GM18867 (cell line): Measurements from ENCODE around the gene OGT.
"Not testable (repeated sequence)": the region's sequence is repeated elsewhere in the genome, so short reads cannot be mapped to it uniquely, and the experiment has no call there.

Source experiments
- ATAC-seq: cut with Tn5 transposase; IDR thresholded peaks from one replicate; pipeline ENCODE4 v1.9.1; 2021; ENCODE audit warnings: mild to moderate bottlenecking, moderate library complexity; ENCODE audit not compliant: unreplicated experiment

Gene OGT

DNA sequence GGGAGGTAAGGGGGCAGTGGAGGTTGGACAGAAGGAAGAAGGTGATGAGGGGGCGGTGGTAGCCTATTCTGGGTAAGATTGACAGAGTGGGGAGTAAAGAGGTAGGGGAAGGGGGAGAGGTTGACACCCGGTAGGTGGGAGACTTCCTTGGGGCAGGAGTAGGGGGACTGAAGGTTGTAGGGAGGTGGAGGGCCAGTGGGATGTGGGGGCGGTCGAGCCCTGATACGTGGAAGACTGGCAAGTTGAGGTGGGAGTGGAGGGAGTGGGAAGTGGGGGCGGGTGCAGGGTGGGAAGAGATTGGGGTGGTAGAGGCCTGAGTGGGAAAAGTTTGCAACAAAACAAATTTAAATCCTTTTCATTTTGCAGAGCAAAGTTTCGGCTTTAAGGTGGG, 47.1 kb downstream of the OGT start:
- no peak for ATAC-seq

DNA sequence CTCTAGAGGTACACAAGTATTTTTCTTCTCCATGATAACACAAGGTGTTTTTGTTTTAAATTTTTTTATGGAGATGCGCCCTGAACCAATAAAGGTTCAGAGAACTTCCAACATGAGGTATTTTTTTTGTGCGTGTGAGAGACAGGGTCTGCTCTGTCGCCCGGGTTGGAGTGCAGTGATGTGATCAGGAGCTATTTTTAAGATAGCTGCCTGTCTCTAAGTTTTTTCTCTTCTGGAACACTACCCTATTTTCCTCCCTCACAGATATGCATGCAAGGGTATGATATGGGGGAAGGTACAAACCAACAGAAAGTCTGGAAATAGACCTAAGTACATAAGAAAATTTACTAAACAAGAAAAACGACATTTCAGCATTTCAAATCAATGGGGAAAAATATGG, 48.3 kb downstream of the OGT start:
- no peak for ATAC-seq

DNA sequence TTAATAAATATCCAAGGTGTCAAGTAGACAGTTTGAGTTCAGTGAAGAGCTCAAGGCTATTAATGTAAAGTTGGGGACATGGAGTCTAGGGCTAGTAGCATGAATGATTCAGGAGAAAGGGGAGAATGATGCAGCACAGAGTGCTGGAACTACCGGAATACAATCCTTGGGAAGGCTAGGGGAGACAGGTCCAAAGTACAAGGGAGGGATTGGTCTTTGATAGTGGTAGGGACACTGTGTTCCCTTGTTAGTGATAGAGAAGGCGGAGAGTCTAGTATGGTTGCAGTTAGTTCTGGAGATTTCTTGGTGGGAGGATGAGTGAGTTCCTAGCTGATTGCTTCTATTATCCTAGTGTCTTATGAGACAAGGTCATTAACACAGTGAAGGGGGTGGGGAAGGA, 54.0 kb downstream of the OGT start:
- ATAC-seq = no peak

DNA sequence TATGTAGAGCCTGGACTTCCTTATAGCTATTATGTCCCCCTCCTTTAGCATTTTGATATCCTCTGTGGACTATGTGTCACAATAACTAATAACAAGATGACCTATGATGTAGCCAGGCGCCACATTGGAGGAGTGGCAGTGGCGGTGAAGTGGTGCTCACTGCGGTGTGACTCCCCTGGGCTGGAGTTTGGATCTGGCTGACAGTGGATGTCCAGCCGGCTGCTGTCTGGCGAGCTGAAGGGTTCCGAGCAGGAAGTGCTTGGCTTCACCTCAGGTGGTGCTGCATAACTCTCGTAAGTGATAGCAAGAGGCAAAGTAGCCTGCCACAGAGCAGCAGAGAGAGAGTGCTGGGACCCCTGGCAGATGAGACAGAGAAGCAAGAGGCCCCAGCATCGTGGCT, 60.3 kb downstream of the OGT start:
- not testable (repeated sequence) for ATAC-seq

DNA sequence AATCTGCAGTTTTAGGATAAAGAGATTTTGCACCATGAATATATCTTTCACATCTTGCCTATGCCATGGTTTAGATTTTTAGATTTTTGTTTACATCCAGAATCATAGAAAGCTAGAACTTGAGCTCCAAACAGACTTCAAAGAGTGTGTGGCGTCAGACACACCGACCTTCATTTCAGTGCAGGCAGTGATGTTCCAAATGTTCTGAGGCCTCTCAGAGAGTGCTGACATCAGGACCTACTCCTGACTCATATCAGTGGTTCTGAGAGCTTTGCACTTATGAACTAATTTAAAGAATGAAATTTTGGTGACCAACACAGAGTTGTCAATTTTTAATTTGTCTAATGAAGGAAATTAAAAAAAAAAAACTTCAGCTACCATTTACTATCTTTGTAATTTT, 67.1 kb downstream of the OGT start:
- ATAC-seq = no peak

DNA sequence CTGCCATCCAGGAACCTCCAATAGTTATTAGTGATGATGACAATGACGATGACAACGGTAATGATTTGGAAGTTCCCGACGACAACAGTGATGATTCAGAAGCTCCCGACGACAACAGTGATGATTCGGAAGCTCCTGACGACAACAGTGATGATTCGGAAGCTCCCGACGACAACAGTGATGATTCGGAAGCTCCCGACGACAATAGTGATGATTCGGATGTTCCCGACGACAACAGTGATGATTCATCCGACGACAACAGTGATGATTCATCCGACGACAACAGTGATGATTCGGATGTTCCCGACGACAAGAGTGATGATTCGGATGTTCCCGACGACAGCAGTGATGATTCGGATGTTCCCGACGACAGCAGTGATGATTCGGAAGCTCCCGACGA, 70.7 kb downstream of the OGT start:
- ATAC-seq = no peak

DNA sequence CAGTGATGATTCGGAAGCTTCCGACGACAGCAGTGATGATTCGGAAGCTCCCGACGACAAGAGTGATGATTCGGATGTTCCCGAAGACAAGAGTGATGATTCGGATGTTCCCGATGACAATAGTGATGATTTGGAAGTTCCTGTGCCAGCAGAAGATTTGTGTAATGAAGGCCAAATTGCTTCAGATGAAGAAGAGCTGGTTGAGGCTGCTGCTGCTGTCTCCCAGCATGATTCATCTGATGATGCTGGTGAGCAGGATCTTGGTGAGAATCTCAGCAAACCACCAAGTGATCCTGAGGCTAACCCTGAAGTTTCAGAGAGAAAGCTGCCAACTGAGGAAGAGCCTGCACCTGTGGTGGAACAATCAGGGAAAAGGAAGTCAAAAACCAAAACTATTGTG, 71.2 kb downstream of the OGT start:
- no peak for ATAC-seq

DNA sequence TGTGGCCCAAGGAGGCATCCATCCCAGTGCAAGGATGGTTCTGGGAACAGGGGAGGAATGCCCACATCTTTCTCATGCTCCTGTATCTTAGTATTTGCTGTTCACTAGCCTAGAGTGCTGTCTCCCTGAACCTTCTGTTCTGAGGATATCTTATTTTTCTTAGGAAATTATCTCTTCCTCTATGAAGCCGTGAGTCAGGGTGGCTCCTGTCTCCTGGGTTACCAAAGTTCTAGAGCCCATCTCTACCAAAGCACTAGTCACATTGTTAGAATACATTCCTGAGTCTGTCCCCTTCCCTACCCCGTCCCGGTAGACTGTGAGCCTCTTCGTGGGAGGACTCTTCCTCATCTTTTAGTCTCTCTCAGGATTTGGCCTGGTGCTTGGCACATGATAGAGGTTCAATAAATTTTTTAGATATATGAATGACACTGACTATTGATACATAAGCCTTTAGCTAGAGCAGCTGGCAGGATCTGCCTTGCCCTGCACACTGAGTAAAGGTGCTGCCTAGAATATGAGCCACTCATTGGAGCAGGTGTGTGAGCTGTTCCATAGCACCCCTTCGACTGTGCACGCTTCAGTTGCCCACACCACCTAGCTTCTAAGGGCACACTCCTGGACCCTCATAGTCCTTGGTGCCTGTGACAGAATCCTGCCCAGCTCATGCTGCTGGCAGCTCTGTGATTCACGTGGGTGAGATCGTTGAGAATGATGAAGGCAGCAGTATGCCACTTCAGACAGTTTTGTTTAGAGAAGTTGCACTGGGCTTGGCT, 72.1 kb downstream of the OGT start:
- ATAC-seq = no peak

DNA sequence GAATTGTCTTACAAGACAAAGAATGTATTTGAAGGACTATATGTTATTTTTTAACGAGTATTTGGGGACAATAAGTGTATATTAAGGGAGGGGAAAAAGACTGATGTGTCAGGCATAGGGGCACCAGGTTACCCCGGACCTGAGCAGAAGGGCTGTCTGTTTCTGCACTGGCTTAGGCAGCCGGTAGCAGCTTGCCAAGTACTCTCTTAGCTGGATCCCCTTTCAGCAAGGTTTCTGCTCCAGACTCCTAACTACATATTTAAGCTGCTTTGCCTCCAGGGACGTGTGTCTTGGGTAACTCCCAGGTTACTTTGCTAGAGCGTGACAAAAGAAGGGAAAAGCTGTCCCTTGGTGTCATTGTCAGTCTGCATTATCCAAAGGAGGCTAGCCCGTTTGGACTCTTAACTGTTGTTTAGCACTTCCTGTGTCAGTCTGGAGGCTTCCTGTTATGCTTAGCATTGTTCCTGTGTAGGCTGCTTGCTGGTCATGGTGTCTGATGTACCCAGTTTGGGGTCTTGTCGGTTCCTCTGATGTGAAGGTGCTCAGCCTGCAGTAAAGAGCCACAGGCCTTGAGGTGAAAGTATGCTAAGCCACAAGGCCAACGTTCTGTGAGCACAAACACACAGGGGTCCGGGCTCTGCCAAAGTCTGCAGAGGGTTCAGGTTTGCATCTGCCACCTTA, 73.8 kb downstream of the OGT start:
- ATAC-seq = no peak

DNA sequence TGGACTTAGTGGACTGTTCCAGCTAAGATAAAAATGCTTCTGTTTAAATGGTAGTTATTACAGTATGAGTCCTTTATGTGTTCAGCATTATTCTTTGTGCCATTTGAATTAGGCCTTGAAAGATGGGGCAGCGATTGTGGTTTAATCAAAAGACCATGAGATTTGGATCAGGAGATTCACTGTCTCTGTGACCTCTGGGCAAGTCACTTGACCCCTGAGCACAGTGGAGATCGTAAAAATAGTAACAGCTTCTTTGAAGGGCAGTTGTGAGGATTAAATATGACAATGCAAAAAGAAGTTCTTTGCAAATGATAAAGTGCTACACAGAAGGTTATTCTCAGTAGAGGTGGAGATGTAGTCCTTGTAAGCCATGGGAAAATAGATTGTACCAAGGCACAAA, 74.6 kb downstream of the OGT start:
- ATAC-seq = no peak

DNA sequence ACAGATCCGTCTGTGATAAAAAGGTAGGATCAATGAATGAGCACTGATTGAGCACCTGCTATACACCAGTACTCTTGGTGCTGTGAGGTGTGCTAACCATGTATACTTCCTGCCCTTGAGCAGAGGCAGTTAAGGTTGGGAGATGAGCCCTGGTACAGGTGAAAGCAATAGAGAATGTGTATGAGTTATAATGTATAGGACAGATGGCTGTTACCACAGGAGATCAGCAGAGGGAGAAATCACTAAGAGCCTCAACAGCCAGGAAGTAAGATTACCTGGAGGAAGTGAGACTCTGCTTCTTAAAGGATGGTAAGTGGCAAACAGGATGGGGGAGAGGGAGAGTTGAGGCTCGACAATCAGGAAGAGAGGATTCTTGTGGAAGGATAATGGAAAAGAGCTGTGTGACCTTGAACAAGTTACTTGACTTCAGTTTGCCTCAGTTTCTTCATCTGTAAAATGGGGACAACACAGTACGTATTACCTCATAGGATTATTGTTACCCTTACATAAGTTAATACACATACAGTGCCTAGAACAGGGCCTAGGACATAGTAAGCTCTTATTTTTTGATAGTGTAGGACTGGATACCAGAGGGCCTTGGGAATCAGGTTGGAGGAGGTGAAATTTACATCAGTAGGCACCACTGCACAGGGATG, 76.3 kb downstream of the OGT start:
- ATAC-seq = peak; percentile 52

DNA sequence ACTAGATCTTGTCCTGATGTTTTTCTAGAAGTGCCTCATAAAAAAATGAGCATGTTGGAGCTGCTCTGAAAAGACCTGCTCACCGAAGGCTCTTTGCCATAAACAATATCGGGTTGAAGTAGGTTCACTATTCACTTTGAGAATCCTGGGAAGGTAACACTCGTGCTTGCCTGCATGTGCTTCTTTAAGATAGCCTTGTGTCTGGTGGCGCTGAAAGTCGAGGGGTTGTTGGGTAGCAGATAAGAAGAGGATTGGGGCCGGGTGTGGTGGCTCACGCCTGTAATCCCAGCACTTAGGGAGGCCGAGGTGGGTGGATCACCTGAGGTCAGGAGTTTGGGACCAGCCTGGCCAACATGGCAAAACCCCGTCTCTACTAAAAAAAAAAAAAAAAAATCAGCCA, 78.8 kb downstream of the OGT start:
- not testable (repeated sequence) for ATAC-seq

DNA sequence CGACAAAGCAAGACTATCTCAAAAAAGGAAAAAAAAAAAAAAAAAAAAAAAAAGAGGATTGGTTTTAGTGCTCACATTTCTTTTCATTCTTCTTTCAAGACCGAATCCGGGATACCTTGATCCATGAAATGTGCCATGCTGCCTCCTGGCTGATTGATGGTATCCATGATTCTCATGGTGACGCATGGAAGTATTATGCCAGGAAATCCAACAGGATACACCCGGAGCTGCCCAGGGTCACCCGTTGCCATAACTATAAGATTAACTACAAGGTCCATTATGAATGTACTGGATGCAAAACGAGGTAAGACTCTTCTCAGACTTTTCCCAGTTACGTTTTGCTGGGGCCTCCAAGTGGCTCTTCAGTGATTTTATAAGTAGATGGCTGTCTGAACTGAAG, 79.4 kb downstream of the OGT start:
- ATAC-seq = no peak

DNA sequence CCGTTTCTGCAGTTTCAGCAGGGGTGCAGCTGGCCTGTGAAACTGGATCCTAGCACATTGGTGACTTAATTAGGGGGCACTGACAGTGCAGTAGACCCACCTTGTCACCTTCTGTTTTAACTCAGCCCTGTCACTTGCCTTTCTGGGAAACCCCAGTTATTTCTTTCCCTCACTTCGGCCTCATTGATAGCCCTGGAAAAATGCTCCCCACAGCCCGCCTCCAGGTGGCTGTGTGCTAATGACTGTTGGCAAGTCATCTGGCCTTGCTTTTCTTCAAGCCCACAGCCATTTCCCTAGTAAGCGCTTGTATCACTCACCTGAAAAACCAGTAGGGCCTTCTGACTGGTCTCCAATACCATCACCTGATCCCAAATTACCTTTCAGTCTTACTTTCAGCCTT, 82.2 kb downstream of the OGT start:
- no peak for ATAC-seq

DNA sequence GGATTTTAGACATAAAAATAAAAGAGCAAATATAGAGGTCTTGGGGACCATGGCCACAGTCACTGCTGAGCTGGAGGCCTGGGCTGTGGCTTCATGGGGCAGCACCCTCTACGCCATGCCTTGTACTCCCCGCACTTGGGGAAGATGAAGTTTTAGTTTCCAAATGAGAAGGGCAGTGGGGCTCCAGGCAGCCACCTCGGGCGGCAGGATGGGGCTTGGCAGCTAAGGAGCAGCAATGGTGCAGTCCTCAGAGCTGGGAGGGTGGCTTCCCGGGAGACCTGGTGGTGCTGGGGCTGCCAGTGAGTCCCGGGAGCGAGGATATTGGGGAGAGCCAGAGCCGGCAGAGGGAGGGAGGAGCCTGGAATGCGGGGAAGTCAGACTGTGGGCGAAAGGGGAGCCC, 83.0 kb downstream of the OGT start:
- no peak for ATAC-seq

DNA sequence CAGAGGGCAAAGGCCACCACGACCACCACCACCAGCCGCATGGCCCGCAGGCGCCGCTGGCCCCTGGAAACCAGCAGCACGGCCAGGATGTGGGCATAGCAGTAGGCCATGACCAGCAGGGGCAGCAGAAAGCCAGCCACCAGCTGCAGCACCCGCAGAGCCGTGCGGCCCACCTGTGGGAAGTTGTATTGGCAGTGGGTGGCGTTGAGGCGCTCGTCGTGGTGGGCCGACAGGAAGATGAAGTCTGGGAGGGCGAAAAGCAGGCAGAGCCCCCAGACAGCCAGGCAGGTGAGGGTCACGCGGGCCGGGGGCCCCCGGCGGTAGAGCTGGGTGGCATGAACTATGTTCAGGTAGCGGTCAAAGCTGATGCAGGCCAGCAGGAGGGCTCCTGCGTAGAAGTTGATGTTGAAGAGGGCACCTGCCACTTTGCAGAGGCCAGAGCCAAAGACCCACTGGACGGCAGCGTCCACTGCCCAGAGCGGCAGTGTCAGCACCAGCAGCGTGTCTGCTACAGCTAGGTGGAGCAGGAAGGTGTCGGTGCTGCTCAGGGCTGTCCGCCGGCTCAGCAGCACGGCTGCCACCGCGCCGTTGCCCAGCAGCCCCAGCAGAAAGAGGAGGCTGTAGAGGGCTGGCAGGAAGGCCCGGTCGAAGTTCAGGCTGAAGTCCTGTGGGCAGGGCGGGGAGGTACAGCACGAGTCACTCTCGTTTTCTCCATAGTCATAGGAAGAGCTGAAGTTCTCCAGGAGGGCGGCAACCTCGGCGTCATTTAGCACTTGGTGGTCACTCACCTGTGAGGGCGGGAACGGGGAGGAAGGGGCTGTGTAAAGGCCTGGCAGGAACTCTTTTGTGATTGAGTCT, 84.0 kb downstream of the OGT start:
- no peak for ATAC-seq

DNA sequence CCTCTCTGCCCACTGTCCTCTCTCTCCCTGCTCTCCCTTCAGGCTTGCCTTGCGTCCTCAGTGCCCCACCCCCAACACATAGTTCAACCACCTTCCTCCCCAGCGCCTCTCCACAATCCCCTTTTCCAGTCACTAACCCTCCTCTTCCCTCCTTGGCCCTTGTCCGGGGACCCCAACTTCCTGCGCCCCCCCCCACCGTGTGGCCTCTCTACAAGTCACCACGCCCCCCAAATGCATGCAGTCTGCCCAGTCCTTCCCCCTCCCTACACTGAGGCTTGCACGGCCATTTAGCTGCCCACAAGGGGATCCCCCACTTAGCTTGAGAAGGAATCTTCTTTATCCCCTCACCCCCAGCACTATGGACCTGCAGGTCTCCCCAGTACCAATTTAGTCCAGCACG, 84.8 kb downstream of the OGT start:
- ATAC-seq = no peak

DNA sequence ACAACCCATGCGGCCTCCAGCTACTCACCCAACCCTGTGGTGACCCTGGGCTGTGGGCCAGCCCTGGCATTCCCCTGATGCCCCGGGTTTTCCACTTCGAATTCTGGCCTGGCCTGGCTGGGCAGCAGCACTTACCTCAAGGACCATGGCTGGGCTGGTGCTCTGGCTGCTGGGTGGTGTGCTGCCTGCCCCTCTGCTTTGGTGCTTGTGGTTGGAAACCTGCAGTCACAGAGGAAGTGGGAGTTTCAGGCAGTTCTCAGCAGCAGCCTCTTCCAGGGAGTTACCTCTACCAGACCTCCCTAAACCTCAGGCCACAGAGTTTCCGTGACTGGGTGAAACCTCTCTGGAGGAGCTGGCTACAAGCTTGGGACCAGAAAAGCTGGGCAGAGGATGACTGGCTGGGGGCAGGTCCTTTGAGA, 85.4 kb downstream of the OGT start, which contains the start of gene CXCR3:
Gene CXCR3, minus strand, starts transcription at position 209 of the 419 bp plus-strand sequence. Its CDS starts 62 bp downstream, at position 147.
- ATAC-seq = peak; percentile 51

DNA sequence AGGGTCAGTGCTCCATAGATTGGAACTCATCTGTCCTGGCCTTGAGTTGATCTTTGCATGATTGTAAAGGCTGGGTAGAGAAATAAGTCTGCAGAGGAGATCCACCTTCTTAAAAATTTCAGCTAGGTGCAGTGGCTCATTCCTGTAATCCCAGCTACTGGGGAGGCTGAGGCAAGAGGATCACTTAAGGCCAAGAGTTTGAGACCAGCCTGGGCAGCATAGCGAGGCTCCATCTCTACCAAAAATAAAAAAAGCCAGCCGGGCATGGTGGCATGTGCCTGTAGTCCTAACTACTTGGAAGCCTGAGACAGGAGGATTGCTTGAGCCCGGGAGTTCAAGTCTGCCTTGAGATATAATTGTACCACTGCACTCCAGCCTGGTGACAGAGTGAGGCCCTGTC, 85.9 kb downstream of the OGT start:
- ATAC-seq = no peak

DNA sequence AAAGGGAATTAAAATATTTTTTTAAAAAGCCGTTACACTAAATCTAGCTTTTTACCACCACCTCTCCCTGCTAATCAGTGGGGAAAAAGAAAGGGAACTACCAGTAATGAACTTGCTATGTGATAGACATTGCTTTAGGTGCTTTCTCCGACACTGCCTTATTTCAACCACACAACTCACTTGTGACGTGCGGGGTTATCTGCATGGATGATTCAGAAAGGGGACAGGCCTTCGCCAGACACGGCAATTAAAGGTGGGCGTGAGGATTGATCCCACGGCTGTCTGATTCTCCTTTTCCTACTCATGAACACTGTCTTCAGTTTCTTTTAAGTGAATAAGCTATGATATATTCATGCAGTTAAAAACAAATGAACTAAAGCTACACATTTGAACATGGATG, 86.3 kb downstream of the OGT start:
- ATAC-seq = no peak

DNA sequence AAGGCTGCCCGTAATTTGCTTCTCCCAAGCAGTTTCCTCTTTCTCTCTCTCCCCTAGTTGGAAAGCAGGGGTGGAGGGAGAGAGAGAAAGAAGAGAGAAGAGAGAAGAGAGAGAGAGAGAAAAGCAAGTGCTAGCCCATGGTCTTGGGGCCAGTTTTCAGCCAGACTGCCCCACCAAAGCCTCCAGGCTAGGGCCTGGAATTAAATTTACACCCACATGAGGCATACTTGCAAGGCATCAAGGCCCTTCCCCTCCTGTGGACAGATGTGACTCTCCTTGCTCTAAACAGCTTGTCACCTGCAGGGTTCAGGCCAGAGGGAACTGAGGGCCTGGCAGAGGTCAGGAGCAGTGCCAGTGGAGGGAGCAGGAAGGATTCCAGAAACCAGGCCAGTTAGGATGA, 87.1 kb downstream of the OGT start:
- no peak for ATAC-seq
